DOHH2 (cell line): ENCODE data around the gene ANTXRL.

ENCODE experiments used
- CTCF ChIP-seq: fragments of 200-600 bp; sonication (generic); IDR thresholded peaks from one replicate; pipeline ENCODE4 v1.5.1; 2014; ENCODE audit warnings: antibody characterized with exemption, mild to moderate bottlenecking, low read depth, low read length; ENCODE audit not compliant: poor library complexity, severe bottlenecking
- EZH2phosphoT487 ChIP-seq: fragments of 200-600 bp; sonication (generic); IDR thresholded peaks from 2 replicates; pipeline ENCODE4 v1.6.1; 2017; ENCODE audit warnings: borderline replicate concordance, mild to moderate bottlenecking, antibody characterized with exemption, low read length, moderate library complexity, mixed read lengths

- TF ChIP-seq CTCF (no peak), EZH2phosphoT487 (no peak)
These were observed 16.5 kb upstream of the ANTXRL start for GRCh38 chr10:46270086-46270811.
